Activated naive CD4-positive, alpha-beta T cell treated with anti-CD3 and anti-CD28 coated beads for 36 hours (primary cell): ENCODE measurements around the gene DZIP3. TPM values are rescaled to one million over a fixed set of nuclear protein-coding genes. Genes with fewer than 3 reads are reported as not detected.

Experiments
- CTCF ChIA-PET: fragments of 350-600 bp; sonication (Branson Sonifier 250); formaldehyde crosslinking; loops from one replicate; lab custom pipeline; 2021; ENCODE audit warnings: antibody characterized with exemption; lab: Charles Lee
- DNase-seq: peaks from one replicate; pipeline ENCODE4 v3.0.0-alpha.2; 2020
- H3K27ac Mint-ChIP-seq: one replicate; pipeline ENCODE4 v1.8.0; 2021; ENCODE audit warnings: mild to moderate bottlenecking, mixed read lengths
- H3K27me3 Mint-ChIP-seq: one replicate; pipeline ENCODE4 v1.8.0; 2021; ENCODE audit warnings: low read depth, mixed read lengths
- H3K36me3 Mint-ChIP-seq: one replicate; pipeline ENCODE4 v1.8.0; 2021; ENCODE audit warnings: low read depth, mixed read lengths
- H3K4me1 Mint-ChIP-seq: one replicate; pipeline ENCODE4 v1.8.0; 2021; ENCODE audit warnings: low read depth, mixed read lengths
- H3K4me3 Mint-ChIP-seq: one replicate; pipeline ENCODE4 v1.8.0; 2021; ENCODE audit warnings: mild to moderate bottlenecking, moderate library complexity, mixed read lengths
- H3K9me3 Mint-ChIP-seq: one replicate; pipeline ENCODE4 v1.8.0; 2021; ENCODE audit warnings: mixed read lengths
- intact Hi-C: fragments of 100-400 bp; cut with micrococcal nuclease; formaldehyde crosslinking; loops from one replicate; pipeline ENCODE4 v1.15.1; 2023
- total RNA-seq, 2 experiments: library from RNA; stranded (reverse); gene quantifications; one replicate each; pipeline ENCODE4 v1.2.3, GENCODE V29; 2021

Gene DZIP3
- total RNA-seq, 2 experiments from 2014 or later: 11.2 to 12.2 TPM

- intact Hi-C loops: no loop called here
- CTCF ChIA-PET: no interaction called here
Observed at GRCh38 chr3:108713009-108713516, 123.5 kb downstream of the DZIP3 start.

GRCh38 chr3:108713816-108714215, 124.3 kb downstream of the DZIP3 start:
- Mint-ChIP-seq H3K4me3 (no peak overlapping the region), H3K36me3 (no peaks in the 10 kb centered on the region), H3K27me3 (no peaks in the 10 kb centered on the region), H3K27ac (no peak overlapping the region), H3K9me3 (no peaks in the 10 kb centered on the region), H3K4me1 (no peaks in the 10 kb centered on the region)
- CTCF ChIA-PET: no interaction called here
- DNase-seq: no peak
- intact Hi-C loops: no loop called here

More at GRCh38 chr3:108713009-108713516, 123.5 kb downstream of the DZIP3 start:
- Mint-ChIP-seq H3K27me3 (no peaks in the 10 kb centered on the region), H3K27ac (no peak overlapping the region), H3K4me3 (no peak overlapping the region), H3K4me1 (no peaks in the 10 kb centered on the region), H3K9me3 (no peaks in the 10 kb centered on the region), H3K36me3 (no peaks in the 10 kb centered on the region)
- DNase-seq: no peak

DNA sequence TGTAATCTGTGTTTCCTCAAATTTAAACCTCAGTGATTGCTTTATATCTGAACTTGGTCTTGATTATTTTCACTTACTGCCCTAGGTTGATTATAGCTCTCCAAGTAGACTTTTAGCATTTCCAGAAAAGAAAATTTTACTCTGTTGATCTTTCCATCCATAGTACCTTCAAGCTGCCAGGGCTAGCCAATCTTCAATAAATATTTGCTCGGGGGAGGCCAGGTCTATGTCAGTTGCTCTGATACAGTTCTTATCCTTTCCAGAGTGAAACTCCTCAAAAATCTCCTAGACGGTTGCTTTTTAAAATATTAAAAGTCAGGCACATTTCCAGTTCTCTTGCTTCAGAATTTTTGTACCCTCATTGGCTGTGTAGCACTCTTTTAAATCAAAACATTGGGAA, 128.9 kb downstream of the DZIP3 start:
- Mint-ChIP-seq H3K36me3 (no peaks in the 10 kb centered on the region), H3K4me1 (no peaks in the 10 kb centered on the region), H3K4me3 (no peak overlapping the region), H3K27me3 (no peaks in the 10 kb centered on the region), H3K27ac (no peak overlapping the region), H3K9me3 (peaks cover 11% of the 10 kb centered on the region)
- no peak for DNase-seq
- CTCF ChIA-PET: interaction anchor here (0.7 to 1.4 kb wide), 3 partner anchors 9 to 50 kb away, joined by 3 read pairs; no protein-coding TSS in a partner anchor
- intact Hi-C loops: no loop called here

DNA sequence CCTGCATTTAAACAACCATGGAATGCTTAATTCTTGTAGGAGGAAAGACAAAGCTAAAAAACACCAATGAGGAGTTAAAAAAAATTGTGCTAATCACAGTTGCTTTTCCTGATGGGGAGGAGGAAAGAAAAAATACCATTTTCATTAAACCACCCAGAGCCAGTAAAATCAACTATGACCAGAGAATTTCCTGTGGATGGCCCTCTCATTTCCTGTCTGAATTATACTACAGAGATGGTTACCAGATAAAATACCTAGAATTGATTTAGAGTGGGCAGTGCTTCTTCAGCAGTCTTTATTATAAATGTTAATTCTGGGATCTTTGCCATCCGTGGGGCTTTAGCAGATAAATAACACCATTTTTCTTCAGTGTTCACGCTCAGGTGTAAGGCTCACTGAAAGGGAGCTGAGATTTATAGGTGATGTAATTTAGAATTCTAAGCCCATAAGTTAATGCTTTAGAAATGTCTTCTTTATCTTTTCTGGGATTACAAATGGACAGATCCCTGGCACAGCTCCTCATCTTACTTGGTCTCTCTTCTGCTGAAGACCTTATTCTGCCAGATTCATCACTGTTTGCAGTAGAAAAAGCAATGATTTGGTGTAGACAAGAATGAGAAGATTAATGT, 129.8 kb downstream of the DZIP3 start:
- CTCF ChIA-PET: interaction anchor here (0.7 to 1.4 kb wide), 3 partner anchors 11 to 305 kb away, joined by 3 read pairs; no protein-coding TSS in a partner anchor
- H3K27ac Mint-ChIP-seq: no peak overlapping the region
- no peaks in the 10 kb centered on the region for H3K36me3 Mint-ChIP-seq
- no peak for DNase-seq
- H3K4me1 Mint-ChIP-seq: peaks cover 3% of the 10 kb centered on the region
- H3K4me3 Mint-ChIP-seq: no peak overlapping the region
- intact Hi-C loops: no loop called here
- H3K27me3 Mint-ChIP-seq: no peaks in the 10 kb centered on the region
- H3K9me3 Mint-ChIP-seq: peaks cover 11% of the 10 kb centered on the region

DNA sequence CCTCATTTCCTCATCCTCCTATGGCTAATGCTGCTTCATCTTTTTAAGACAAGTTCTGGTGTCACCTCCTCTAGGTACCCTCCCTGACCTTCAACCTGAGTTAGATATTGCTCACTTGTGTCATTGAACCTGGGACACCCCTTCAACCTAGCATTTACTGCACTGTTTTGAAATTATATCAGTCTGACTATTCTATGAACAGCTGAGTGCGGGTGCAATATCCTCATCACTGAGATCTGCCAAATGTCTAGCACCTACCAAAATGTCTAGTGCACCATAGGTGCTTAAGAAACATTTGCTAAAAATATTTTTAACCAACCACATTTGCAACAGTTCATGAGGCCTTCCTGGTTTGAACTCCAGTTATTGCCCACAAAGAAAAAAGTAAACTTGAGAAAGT, 133.2 kb downstream of the DZIP3 start:
- H3K4me3 Mint-ChIP-seq: no peak overlapping the region
- no peaks in the 10 kb centered on the region for H3K27me3 Mint-ChIP-seq
- CTCF ChIA-PET: no interaction called here
- DNase-seq: no peak
- intact Hi-C loops: no loop called here
- H3K36me3 Mint-ChIP-seq: no peaks in the 10 kb centered on the region
- H3K9me3 Mint-ChIP-seq: peaks cover 11% of the 10 kb centered on the region
- no peak overlapping the region for H3K27ac Mint-ChIP-seq
- peaks cover 3% of the 10 kb centered on the region for H3K4me1 Mint-ChIP-seq

GRCh38 chr3:108724101-108724500, 134.6 kb downstream of the DZIP3 start:
- intact Hi-C loops: no loop called here
- H3K36me3 Mint-ChIP-seq: no peaks in the 10 kb centered on the region
- no peak for DNase-seq
- H3K4me3 Mint-ChIP-seq: no peak overlapping the region
- CTCF ChIA-PET: no interaction called here
- no peaks in the 10 kb centered on the region for H3K27me3 Mint-ChIP-seq
- peaks cover 3% of the 10 kb centered on the region for H3K4me1 Mint-ChIP-seq
- H3K27ac Mint-ChIP-seq: no peak overlapping the region
- peaks cover 11% of the 10 kb centered on the region for H3K9me3 Mint-ChIP-seq

DNA sequence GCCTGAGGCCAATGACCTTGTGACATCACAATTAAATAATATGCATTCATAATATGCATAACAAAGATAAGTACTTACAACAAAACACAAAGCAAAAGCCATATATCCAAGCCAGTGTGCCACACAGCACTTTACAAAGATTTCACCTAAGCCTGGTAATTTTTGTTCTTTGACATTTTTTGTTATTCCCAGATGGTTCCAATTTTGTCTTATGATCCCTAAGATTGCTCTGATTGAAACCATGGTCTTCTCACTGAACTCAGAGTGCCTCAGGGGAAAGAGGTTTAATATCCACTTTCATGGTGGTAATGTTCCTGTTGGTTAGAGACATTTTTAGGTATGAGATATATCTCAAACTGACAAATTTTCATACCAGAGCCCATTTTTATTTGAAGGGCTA, 138.6 kb downstream of the DZIP3 start:
- Mint-ChIP-seq H3K4me3 (no peak overlapping the region), H3K9me3 (no peaks in the 10 kb centered on the region), H3K4me1 (peaks cover 3% of the 10 kb centered on the region), H3K27ac (no peak overlapping the region), H3K27me3 (no peaks in the 10 kb centered on the region), H3K36me3 (no peaks in the 10 kb centered on the region)
- CTCF ChIA-PET: no interaction called here
- no peak for DNase-seq
- intact Hi-C loops: no loop called here

- no peak overlapping the region for H3K27ac Mint-ChIP-seq
- CTCF ChIA-PET: no interaction called here
- intact Hi-C loops: no loop called here
Observed at GRCh38 chr3:108728934-108729333, 139.4 kb downstream of the DZIP3 start.

DNA sequence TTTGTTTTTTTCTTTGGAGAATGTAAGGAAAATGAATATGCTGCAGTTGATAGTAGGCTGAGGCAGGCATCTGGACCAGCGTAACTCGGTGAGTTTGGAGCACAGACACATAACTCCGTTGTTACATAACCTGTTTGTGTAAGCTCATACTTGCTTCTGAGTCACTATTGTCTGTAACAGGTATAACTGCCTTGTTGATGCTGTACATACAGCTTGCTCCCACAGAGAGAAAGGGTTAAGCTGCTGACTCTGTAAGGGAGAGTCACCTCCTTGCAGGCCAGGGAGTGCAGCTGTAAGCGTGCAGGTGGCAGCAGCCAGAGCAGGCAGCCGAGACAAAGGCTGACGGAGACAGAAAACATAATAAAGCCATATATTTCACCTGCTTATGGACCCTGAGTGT, 147.3 kb downstream of the DZIP3 start:
- no peak overlapping the region for H3K4me3 Mint-ChIP-seq
- no peak for DNase-seq
- no peaks in the 10 kb centered on the region for H3K27me3 Mint-ChIP-seq
- CTCF ChIA-PET: interaction anchor here (0.6 kb wide), 1 partner anchor 85 kb away, joined by 3 read pairs; no protein-coding TSS in a partner anchor
- H3K36me3 Mint-ChIP-seq: no peaks in the 10 kb centered on the region
- no peaks in the 10 kb centered on the region for H3K9me3 Mint-ChIP-seq
- no peaks in the 10 kb centered on the region for H3K4me1 Mint-ChIP-seq
- no peak overlapping the region for H3K27ac Mint-ChIP-seq
- intact Hi-C loops: no loop called here

More at GRCh38 chr3:108728934-108729333, 139.4 kb downstream of the DZIP3 start:
- H3K9me3 Mint-ChIP-seq: no peaks in the 10 kb centered on the region
- peaks cover 3% of the 10 kb centered on the region for H3K4me1 Mint-ChIP-seq
- no peak for DNase-seq
- no peaks in the 10 kb centered on the region for H3K27me3 Mint-ChIP-seq
- H3K36me3 Mint-ChIP-seq: no peaks in the 10 kb centered on the region
- H3K4me3 Mint-ChIP-seq: no peak overlapping the region

DNA sequence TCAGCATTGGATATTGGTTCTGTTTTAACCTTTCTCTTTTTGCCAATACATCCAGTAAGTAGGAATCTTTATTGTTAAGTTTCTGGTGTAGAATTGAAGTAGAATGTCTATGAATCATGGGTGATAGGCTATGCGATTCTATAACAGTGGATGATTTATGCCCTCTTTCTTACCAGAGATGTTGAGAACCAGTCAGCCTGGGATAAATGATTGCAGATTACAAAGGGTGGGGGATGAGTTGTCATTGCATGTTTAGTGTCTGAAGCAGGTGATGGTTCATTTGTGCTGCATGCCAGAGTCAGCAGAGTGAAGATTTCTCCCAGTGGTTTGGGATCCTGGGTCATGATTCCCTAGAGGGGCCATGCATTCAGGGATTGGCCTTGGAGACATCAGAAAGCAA, 153.4 kb downstream of the DZIP3 start:
- H3K4me1 Mint-ChIP-seq: no peaks in the 10 kb centered on the region
- H3K27ac Mint-ChIP-seq: no peak overlapping the region
- H3K27me3 Mint-ChIP-seq: no peaks in the 10 kb centered on the region
- H3K4me3 Mint-ChIP-seq: no peak overlapping the region
- DNase-seq: no peak
- CTCF ChIA-PET: no interaction called here
- intact Hi-C loops: no loop called here
- no peaks in the 10 kb centered on the region for H3K36me3 Mint-ChIP-seq
- peaks cover 2% of the 10 kb centered on the region for H3K9me3 Mint-ChIP-seq

Other genes with a start within 250 kb of the DZIP3 start
- under 1 TPM in 1 of 2 experiments, not detected in 1; 0.07 TPM for gene MYH15, start 79.1 kb upstream of the DZIP3 start, total RNA-seq
- 10 to 100 TPM; 34.7 to 39.9 TPM for gene CIP2A, start 284 bp upstream of the DZIP3 start, total RNA-seq
- gene RETNLB, start 167.7 kb downstream of the DZIP3 start, total RNA-seq: not detected
- gene TRAT1, start 233.1 kb downstream of the DZIP3 start, total RNA-seq: 10 to 100 TPM; 17.7 to 19.8 TPM